HG03571 (cell line): Measurements from ENCODE around the gene TRAM2.

Source experiments
- ATAC-seq: cut with Tn5 transposase; IDR thresholded peaks from one replicate; pipeline ENCODE4 v1.9.1; 2021; ENCODE audit not compliant: unreplicated experiment

Gene TRAM2

DNA sequence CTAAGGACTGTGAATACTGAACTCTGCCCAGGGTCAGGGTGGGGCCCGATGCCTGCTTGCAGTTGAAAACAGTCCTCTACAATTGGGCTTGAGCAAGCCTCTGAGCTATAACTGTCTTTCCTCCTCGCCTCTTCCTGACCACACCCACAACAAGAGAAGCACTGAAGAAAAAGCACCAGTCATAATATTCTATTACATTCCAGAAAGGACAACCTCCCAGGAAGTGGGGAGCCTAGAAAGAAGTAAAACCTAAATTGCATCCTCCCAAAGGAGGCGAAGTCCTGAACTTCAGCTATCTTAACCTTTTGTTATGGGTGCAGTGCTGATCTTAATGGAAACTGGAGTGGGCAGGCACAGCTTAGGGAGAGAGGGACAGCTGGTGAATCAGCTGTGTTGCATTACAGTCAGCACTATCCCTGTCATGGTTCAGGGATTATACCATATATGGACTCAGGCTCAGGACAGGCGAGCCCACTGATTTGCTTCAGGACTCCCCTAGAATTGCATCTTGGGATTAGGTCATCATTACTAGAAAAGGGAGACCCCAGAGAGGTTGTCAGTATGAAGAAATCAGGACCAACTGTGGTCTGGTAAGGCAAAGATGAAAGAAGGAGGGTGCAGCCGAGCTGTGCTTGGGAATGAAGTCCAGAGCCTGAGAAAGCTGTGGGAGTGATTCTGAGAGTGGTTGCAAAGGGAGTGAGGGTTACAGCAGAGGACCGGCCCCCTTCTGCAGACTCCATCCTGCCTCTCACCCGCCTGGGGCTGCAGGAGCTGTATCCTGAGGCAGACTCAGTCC, 18.3 kb upstream of the TRAM2 start:
- ATAC-seq, result peak; percentile 70

GRCh38 chr6:52594221-52594620, 17.4 kb upstream of the TRAM2 start:
- ATAC-seq, result no peak

DNA sequence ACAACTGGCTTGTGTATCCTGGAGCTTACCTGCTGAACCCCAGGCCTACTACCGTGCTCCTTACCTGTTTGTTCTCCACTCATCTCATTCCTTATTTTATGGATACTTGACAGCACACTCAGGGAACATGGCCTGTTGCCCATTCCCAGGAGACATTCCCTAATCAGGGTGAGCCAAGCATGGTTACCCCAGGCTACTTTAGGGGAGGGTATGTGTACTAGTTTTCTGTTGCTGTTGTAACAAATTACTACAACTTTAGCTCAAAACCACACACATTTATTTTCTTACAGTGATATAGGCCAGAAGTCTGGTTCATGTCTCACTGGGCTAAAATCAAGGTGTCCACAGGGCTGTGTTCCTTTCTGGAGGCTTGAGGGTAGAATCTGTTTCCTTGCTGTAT, 15.0 kb upstream of the TRAM2 start:
- no peak for ATAC-seq

- no peak for ATAC-seq
Observed at GRCh38 chr6:52590152-52590891, 13.5 kb upstream of the TRAM2 start.

DNA sequence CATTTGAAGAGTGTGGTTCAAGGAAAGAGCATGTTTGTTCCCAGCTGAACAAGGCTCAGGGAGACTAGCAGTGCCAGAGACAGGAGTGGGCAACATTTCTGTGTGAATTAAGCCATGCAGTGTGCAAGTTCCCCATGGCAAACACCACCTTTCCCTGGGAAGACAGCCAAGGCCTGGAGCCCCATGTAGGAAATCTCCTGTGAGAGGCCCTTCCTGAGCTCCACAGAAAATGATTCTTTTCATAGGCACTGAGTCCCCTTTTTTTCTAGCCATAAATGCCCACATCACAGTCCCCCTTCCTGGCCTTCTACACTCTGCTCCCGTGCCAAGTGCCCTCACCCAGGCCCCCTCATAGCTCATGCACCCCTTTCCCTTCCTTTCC, 11.8 kb upstream of the TRAM2 start:
- ATAC-seq, result no peak

DNA sequence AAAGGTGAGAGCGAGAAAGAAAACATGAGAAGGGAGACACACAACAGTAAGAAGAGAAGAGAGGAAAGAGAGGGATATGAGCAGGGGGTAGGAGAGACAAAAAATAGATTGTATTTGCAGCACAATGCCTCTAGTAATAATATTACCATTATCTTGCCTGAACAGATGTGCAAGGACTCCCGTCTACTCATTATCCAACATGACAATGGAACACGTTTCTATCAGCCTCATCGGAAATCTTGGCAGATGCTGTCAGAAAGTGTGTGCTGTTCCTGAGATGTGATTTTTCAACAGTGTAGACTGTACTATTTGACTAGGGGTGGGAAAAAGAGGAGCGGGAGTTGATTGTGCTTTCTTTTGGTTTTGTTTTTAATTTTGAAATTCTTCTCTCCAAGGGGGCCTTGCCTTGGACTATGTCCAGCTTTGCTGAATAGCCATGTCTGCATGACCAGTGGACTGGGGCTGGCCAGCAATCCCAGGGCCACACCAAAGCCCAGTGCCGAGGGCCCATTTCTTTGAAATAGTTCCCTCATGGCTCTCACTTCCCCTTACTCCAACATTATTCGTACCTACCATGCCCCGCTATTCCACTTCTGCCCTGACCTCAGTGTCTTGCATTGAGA, 11.3 kb upstream of the TRAM2 start:
- no peak for ATAC-seq

DNA sequence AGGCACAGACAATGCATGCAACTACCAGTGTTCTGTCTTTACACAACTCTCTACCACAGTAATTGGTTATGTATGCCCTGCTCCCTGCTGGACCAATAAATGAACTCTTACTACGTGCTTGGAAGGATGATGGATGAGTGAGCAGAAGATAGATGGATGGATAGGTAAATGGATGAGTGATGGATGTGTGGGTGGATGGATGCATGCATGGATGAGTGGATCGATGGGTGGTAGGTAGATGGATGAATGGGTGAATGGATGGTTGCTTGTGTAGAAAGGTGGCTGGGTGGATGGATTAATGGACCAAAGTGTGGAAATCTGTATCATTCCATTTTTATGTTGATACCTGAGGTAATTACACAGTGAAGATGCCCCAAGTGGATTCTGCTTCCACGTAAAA, 10.1 kb upstream of the TRAM2 start:
- ATAC-seq, result no peak

- no peak for ATAC-seq
Observed at GRCh38 chr6:52584203-52584602, 7.3 kb upstream of the TRAM2 start.

DNA sequence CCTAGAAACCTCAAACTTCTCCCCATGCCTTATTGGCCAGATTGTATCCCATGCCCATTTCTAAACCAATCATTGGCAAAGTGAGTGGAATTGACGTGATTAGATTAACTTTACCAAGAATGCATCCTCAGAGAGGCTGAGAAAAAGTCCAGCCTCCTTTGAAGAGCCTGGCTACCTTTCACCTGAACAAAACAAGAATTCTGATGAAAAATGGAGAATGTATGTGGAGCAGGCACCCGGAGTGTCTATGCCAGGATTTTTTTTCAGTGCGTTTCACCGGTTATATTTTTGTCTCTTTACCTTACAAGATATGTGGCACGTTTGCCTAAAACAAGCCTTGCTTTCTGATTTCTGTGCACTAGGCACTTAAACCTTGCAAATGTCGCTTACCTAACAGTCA, 6.1 kb upstream of the TRAM2 start:
- no peak for ATAC-seq

DNA sequence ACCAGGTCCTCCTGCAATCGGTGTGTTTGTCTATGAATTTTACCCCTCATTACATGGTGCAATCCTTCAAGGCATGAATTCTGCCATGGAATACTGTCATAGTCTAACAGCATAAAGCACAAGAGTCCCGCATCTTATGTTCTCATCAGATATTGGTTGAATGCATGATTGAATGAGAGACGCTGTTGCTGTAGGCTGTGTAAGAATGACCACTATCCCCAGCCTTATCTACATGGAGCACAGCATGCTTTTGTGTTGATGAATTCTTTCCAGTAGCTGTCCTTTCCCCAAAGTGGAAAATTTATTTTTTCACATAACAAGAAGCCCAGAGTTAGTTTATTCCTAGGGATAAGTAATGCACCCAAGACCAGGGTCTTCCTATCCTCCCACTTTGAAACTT, 5.6 kb upstream of the TRAM2 start:
- no peak for ATAC-seq

DNA sequence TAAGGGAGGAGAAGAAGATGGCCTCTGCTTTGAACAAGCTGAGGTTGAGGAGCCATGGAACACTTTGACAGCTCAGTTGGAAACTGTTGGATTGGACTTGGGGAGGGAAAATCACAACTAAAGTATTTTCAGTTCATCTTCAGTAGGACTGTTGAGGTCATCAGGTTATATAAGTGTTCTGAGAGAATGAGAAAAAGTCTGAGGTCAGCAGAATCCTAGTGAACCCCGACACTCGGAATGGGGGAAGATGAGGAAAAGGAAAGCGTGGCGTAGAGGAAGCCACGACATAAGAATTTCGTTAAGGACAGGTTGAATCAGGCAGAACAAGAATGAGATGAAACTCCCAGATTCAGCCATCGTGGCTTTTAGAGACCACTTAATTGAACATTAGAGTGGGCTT, 4.0 kb upstream of the TRAM2 start:
- no peak for ATAC-seq

- no peak for ATAC-seq
Observed at GRCh38 chr6:52579006-52579660, 2.3 kb upstream of the TRAM2 start.

DNA sequence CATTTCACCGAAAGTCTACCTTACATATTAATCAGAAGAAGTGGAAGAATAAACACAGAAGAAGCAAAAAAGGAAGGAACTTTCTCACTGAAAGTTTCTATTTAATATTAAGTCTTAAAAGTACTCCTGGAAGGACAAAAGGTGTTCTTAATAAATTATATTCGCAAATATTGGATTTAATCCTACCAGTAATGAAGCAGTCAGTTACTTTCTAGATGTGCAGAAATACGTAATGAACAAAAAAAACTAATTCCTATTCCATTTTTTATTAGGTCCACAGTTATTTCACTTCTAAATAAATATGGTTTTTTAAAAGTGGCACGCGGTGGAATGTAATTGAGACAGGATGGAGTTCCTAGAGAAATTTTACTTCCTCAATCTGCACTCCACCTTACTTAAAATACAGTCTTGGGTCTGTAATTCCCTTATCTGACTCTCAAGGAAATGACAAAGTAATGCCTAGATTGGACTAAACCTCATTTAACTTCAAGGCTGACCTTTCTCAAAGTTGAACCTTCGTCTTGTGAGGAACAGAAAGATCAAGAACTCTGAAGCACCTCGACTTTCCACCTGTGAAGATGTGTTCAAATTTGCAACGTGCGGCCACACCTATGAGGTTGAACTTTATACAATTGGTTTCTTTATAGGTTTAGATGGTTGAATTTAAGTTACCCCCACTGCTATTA, 1.1 kb upstream of the TRAM2 start:
- ATAC-seq, result no peak

- ATAC-seq, result peak; percentile 56
Observed at GRCh38 chr6:52576392-52577021, 353 bp downstream of the TRAM2 start.

DNA sequence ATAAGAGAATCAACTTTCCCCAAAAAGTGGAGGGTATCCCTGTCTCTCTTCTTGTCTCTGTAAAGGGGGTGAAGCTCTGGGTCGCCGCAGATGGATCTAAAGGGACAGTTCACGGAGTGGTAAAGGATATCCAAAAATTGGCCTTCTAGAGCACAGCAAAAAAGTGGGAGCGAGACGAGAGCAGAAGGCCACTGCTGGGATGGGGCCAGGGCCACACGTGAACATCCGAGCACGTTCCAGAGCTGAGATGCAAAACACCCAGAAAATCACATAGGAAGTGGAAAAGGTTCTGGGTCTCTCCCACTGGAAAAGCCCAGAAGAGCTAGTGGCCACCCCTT, 837 bp downstream of the TRAM2 start:
- ATAC-seq, result no peak

- no peak for ATAC-seq
Observed at GRCh38 chr6:52575502-52575892, 1.4 kb downstream of the TRAM2 start.

- peak; percentile 37 for ATAC-seq
Observed at GRCh38 chr6:52574709-52575501, 2.0 kb downstream of the TRAM2 start.

DNA sequence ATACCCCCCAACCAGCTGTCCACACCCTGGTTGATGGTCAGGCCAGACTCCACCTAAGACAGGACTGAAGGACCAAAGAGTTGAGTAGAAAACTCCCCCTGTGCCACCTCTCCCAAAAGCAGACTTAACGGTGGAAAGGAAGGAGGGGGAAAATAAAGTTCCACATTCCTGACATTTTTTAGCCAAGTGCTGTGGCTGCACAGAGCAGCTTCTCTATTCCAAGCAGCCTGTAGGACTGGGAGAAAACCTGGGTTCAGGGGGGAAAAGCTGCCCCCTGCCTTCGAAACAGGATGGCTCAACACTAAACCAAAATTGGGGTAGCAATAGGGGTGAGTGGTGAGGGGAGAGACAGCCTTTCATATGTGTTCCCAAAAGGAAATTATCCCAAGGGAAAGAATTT, 3.6 kb downstream of the TRAM2 start:
- no peak for ATAC-seq

DNA sequence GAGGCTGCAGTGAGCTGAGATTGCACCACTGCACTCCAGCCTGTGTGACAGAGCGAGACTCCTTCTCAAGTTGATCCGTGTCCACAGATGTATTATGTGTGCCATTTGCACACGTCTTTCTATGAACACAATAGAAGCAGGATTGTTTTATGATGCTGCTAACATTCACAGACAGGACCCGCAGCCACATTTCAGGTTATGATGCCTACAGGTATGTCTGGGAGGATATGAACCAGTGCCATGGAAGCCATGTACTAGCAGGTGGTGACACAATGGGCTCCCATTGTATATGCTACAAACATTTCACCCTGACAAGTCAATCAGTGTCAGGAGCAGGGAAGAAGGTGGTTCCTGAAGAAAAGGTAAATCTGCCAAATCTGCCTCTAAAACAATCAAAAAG, 4.3 kb downstream of the TRAM2 start:
- ATAC-seq, result no peak
